Vagina (tissue), 2 donors: ENCODE results near the gene SLC8A2.

Experiments used
- POLR2A ChIP-seq, 2 donors: fragments of 450-650 bp; IDR thresholded peaks; one replicate each; pipeline ENCODE4 v1.6.1; 2017; ENCODE audit warnings: antibody characterized with exemption in 2 of 2, mild to moderate bottlenecking in 2 of 2, moderate library complexity in 2 of 2
- POLR2AphosphoS5 ChIP-seq, 2 donors: sonication (generic); formaldehyde crosslinking; IDR thresholded peaks; one replicate each; pipeline ENCODE4 v1.9.0; 2017; ENCODE audit warnings: antibody characterized with exemption in 2 of 2, mild to moderate bottlenecking in 2 of 2, low read depth in 1 of 2; ENCODE audit not compliant: insufficient read depth in 1 of 2
- TF ChIP-seq, protein P1 (sequence below), 3 experiments: fragments of 450-650 bp in 2 of 3; fragments of 200-600 bp in 1 of 3; sonication (generic) in 1 of 3; IDR thresholded peaks; one replicate each; pipeline ENCODE4 v1.5.1; 2017 to 2019; ENCODE audit warnings: antibody characterized with exemption in 3 of 3, mild to moderate bottlenecking in 2 of 3, moderate library complexity in 2 of 3

DNA sequence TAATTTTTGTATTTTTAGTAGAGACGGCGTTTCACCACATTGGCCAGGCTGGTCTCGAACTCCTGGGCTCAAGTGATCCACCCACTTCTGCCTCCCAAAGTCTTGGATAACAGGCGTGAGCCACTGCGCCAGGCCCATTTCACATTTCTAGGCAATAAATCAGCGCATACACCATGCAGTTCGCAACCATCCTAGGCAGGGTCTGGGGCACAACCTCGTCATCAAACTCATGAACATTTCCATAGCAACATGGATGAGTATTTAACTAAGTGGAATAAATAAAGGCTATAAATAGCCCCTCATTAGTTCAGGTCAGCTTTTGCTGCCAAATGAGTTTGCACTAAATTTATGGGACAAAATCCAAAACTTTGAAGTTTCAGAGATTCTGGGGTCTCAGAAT lies 60.6 kb downstream of the SLC8A2 start:
- TF ChIP-seq POLR2A (IDR thresholded peaks at IDR 0.05), result no peak
- no peak for TF ChIP-seq POLR2AphosphoS5 (IDR thresholded peaks at IDR 0.05; ENCODE audit: insufficient read depth in 1 of 2, low read depth in 1 of 2)
- TF ChIP-seq, protein P1, sequence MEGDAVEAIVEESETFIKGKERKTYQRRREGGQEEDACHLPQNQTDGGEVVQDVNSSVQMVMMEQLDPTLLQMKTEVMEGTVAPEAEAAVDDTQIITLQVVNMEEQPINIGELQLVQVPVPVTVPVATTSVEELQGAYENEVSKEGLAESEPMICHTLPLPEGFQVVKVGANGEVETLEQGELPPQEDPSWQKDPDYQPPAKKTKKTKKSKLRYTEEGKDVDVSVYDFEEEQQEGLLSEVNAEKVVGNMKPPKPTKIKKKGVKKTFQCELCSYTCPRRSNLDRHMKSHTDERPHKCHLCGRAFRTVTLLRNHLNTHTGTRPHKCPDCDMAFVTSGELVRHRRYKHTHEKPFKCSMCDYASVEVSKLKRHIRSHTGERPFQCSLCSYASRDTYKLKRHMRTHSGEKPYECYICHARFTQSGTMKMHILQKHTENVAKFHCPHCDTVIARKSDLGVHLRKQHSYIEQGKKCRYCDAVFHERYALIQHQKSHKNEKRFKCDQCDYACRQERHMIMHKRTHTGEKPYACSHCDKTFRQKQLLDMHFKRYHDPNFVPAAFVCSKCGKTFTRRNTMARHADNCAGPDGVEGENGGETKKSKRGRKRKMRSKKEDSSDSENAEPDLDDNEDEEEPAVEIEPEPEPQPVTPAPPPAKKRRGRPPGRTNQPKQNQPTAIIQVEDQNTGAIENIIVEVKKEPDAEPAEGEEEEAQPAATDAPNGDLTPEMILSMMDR (IDR thresholded peaks at IDR 0.05), result no peak
